NOMO-1 (cell line): Measurements from ENCODE around the gene SFXN3.
A peak's percentile ranks its signal among the peaks of the same experiment; 100 is the strongest.

Experiments
- DNase-seq, 2 experiments: peaks; one replicate each; lab custom pipeline; 2025; ENCODE audit not compliant: unreplicated experiment in 2 of 2; lab: John Stamatoyannopoulos, UW

Gene SFXN3

GRCh38 chr10:100999742-101000126, 31.3 kb upstream of the SFXN3 start, which contains the start of gene LZTS2:
LZTS2 (plus strand) TSS chr10:100999808; CDS start chr10:101002539, 2,731 bp downstream.
- DNase-seq: no peak

DNA sequence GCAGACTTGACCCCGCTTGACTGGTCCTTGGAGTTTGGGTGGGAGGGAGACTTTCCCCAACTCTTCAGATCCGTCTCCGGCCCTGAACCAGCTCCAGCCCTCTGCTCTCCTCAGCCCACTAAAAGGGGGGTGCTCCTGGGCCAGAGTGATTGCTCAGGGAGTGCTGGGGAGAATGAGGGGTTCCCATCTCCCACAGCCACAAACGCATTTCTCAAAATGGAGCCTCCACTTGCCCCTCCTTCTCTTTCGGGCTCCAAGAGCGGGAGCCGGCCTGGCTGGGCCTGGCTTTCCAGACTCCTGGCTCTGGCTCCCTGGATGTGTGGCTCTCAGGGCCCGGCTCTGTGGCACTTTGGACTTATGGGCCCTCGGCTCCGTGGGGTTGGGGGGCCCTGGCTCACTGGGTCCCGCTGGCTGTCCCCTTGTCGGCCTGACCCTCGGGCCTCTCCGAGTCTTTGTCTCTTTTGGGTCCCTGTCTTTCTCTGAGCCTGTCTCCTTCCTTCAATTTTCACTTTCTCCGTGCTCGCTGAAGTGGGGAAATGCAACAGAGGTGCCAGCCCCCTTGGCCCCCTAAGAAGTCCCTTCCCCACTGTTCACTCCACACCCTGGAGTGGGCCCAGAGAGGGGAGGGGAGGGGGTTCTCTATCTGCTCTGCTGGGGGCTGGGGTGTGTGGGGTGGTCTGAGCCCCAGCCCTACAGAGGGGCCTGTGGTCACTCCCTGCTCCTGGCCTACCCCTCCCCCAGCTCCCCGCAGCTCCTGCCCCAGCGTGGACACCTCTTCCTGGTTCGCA, 30.7 kb upstream of the SFXN3 start:
- no peak for DNase-seq

DNA sequence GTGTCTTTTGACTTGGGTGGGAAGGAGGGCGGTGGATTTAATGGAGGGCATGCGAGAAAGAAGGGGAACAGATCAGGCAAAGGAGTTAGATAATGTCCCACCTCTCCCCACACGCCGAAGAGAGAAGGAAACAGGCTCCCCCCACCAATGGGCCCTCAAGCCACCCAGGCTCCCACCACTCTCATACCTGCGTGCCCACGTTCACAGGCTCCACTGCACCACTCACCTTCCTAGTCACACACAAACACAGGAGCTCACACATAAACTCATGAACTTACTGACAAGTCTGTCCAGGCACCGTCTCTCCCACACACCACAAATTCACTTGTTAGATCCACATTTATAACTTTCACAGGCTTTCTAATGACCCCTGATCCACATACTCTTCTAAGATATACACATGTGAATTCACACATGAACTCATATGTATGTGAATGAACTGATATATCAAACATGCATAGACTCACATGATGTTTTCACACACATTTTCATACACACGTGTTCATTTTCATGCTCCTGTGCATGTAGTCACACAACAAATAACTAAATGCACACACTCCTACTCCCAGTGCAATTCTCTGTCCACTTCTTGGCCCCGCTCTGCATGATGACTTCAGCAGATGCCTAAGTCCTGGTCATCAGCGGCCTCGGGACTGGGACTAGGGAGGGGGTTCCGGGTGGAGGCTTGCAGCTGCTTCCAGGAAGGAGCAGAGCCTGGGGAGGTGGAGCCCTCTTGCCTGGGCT, 29.9 kb upstream of the SFXN3 start:
- DNase-seq: no peak

DNA sequence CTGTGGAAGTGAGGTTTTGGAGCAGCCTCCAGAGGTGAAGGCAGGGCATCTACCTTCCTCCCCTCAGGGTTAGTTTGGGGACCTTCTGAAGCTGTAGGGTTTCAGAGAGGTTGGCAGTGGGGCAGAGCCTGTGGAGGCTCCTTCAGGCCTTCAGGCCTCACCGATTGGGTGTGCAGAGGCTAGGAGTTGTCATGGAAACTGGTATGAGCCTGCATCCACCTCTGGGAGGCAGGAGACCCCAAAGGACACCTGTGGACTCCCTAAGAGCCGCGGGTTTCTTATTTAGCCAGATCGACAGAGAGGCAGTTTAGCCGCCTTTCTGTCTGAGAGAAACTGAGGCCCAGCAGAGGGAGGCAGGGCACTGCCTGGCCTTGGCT, 29.4 kb upstream of the SFXN3 start:
- no peak for DNase-seq

GRCh38 chr10:101002456-101002855, 28.6 kb upstream of the SFXN3 start:
- no peak for DNase-seq

DNA sequence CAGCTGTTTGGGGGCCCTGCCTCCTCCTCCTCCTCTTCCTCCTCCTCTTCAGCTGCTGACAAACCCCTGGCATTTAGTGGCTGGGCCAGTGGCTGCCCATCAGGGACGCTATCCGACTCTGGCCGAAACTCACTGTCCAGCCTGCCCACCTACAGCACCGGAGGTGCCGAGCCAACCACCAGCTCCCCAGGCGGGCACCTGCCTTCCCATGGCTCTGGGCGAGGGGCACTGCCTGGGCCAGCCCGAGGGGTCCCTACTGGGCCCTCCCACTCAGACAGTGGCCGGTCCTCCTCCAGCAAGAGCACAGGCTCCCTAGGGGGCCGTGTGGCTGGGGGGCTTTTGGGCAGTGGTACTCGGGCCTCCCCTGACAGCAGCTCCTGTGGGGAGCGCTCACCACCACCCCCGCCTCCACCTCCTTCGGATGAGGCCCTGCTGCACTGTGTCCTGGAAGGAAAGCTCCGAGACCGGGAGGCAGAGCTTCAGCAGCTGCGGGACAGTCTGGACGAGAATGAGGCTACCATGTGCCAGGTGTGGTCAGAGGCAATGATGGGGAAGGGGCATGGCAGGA, 27.3 kb upstream of the SFXN3 start:
- DNase-seq: no peak

- no peak for DNase-seq
Observed at GRCh38 chr10:101005361-101005760, 25.7 kb upstream of the SFXN3 start.

GRCh38 chr10:101005869-101006567, 25.0 kb upstream of the SFXN3 start:
- no peak for DNase-seq

DNA sequence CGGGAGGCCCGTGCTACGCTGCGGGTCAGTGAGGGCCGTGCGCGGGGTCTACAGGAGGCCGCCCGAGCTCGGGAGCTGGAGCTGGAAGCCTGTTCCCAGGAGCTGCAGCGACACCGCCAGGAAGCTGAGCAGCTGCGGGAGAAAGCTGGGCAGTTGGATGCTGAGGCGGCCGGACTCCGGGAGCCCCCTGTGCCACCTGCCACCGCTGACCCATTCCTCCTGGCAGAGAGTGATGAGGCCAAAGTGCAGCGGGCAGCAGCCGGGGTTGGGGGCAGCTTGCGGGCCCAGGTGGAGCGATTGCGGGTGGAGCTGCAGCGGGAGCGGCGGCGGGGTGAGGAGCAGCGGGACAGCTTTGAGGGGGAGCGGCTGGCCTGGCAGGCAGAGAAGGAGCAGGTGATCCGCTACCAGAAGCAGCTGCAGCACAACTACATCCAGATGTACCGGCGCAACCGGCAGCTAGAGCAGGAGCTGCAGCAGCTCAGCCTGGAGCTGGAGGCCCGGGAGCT, 24.4 kb upstream of the SFXN3 start:
- no peak for DNase-seq

DNA sequence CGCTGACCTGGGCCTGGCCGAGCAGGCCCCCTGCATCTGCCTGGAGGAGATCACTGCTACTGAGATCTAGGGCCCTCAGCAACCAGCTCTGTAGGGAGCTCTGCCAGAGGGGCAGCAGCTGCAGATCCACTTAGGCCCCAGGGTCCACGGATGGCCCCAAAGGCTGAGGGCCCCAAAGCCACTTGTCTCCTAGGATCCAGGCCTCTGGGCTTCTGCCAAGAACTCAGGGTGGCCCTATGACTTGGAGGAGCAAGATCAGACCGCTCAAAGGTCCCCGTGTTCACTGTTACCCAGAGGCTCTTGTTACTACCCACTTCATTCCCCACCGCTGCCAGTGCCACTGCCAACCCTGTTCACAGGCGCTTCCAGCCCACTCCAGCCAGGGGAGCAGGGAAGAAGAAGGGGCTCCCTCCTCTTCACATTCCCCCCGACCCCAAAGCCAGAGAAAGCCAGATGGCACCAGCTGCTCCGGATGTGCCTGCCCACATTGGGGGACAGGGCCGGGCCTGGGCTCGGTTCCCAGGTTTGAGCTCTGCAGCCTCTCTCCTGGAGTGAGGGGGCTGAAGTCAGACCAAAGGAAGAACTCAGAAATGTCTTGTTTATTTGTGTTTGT, 23.8 kb upstream of the SFXN3 start:
- DNase-seq: no peak

- DNase-seq: no peak
Observed at GRCh38 chr10:101007915-101008822, 22.9 kb upstream of the SFXN3 start.

DNA sequence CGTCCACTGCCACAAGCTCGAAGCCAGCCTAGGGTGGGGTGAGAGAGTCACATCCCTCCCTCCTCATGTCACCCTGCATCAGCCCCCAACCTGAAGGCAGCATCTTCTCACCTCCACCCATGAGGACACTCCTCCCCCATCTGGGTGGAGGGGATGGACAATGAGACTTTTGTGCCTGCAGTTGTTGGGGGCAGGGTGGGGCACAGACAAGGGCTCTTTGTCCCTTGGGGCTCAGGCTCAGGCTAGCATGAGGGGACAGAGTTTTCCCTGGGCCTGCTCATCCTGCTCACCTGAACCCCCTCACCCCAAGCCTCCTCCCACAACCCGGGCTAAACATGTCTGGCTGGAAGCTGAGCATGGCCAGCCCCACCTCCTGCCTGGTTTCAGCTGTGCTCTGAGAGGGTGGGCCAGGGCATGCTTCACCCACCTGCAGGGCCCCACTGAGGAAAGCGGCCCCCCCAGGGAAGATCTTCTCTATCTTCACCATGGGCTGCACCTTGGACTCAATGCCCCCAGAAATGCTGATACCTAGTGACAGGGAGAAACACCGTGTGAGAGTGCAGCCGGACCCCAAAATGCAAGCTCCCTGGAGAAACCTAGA, 22.1 kb upstream of the SFXN3 start:
- no peak for DNase-seq

DNA sequence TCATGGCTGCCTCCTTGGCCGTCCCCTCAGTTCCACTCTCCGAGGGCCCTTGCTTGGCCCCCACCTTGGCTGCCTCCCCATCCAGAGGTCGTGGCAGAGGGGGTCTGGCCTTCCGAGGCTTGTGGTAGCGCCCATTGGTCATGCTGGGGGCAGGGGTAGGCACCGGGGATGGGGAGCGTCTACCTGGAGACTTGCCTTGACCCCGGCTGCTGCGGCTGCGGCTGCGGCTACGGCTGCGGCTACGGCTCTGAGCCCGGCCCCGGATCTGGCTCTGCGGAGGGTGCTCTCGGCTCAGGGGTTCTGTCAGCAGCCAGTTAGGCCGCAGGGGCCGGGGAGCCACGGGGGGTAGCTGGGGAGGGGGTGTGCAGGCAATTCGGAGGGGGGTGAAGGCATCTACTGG, 20.7 kb upstream of the SFXN3 start:
- no peak for DNase-seq

GRCh38 chr10:101011517-101012423, 19.3 kb upstream of the SFXN3 start:
- no peak for DNase-seq

DNA sequence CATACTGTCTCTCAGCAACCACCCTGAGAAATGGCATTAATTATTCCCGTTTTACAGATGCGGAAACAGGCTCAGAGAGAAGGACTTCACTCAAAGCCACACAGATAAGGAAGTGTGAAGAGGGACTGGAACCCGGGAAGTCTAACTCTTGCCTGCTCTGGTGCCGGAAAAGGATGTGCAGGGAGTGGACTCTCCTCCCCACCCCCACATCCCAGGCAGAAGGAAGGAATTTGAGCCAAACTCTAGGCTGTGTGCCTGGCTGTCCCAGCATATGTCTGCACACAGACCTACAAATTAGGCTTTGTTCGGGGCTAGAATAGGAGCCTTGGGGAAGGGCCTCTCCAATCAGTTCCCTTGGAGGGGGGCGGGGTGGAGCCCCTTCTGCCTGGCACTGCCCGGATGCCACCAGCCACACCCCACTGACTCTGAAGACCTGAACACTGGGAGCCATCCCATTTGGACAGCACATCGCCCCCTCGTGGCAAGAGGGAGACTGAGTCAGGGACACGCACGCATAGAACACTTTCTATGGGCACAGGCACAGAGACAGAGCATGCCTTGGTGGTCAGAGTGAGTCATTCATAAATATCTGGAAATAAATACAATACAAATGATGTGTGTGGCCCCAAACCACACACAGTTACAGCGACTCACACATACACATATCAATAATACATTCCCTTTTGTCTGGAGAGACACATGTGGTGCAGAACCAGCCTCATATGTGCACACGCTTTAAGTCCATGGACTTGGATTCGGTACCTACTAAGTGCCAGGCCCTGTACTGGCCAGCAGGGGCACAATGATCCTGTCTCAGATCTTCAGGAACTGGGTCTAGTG, 18.3 kb upstream of the SFXN3 start:
- peak; percentile 71 to 83 for DNase-seq

DNA sequence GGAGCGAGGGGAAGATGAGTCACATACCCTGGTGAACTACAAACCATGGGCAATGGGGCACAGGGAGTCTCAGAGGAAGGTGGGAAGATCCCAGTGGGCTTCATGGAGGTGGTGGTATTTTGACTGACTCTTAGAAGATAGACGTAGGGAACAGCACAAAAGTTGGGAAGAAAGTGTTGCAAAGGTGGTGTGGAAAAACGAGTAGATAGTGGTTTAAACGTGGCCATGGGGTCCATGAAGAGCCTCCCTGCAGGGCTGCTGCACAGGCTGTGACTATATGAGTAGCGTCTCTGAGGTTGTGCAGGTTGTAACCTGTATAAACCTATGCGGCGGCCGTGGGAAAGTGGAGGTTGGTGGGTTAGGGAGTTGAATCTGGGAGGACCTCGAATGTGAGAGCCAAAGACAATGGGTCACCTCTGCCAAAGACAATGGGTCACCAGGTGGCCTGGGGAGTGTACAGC, 17.6 kb upstream of the SFXN3 start:
- DNase-seq: no peak

GRCh38 chr10:101014230-101014884, 16.7 kb upstream of the SFXN3 start:
- DNase-seq: peak; percentile 12 to 25
